Kidney epithelial cell (primary cell): ENCODE data around the gene INPP5A. TPM values are rescaled to one million over a fixed set of nuclear protein-coding genes. Genes with fewer than 3 reads are reported as not detected.
A peak's percentile ranks its signal among the peaks of the same experiment; 100 is the strongest.

Experiments
- DNase-seq: peaks from one replicate; pipeline ENCODE4 v3.0.0-alpha.2; 2010; ENCODE audit warnings: low read depth
- H3K27me3 ChIP-seq: 2 replicates; pipeline ENCODE4 v1.6.0; 2011; ENCODE audit warnings: low read length; ENCODE audit not compliant: control insufficient read depth, insufficient read depth
- H3K36me3 ChIP-seq: 2 replicates; pipeline ENCODE4 v1.5.1; 2011; ENCODE audit warnings: low read length; ENCODE audit not compliant: control insufficient read depth, insufficient read depth
- H3K4me3 ChIP-seq: 2 replicates; pipeline ENCODE4 v1.5.1; 2011; ENCODE audit warnings: low read depth, mild to moderate bottlenecking, control low read depth, low read length
- CTCF ChIP-seq: IDR thresholded peaks from 2 replicates; pipeline ENCODE4 v1.5.1; 2011; ENCODE audit warnings: mild to moderate bottlenecking, moderate library complexity, low read length, control low read depth, inconsistent platforms; ENCODE audit not compliant: insufficient read depth, poor library complexity, severe bottlenecking
- total RNA-seq: library from RNA; depleted of rRNA; stranded (reverse); fragments of >200 nt; gene quantifications from 2 replicates; pipeline ENCODE4 v1.2.3, GENCODE V29; 2015

The INPP5A gene
- total RNA-seq, 1 donor from 2014 or later, result 45.1 TPM

DNA sequence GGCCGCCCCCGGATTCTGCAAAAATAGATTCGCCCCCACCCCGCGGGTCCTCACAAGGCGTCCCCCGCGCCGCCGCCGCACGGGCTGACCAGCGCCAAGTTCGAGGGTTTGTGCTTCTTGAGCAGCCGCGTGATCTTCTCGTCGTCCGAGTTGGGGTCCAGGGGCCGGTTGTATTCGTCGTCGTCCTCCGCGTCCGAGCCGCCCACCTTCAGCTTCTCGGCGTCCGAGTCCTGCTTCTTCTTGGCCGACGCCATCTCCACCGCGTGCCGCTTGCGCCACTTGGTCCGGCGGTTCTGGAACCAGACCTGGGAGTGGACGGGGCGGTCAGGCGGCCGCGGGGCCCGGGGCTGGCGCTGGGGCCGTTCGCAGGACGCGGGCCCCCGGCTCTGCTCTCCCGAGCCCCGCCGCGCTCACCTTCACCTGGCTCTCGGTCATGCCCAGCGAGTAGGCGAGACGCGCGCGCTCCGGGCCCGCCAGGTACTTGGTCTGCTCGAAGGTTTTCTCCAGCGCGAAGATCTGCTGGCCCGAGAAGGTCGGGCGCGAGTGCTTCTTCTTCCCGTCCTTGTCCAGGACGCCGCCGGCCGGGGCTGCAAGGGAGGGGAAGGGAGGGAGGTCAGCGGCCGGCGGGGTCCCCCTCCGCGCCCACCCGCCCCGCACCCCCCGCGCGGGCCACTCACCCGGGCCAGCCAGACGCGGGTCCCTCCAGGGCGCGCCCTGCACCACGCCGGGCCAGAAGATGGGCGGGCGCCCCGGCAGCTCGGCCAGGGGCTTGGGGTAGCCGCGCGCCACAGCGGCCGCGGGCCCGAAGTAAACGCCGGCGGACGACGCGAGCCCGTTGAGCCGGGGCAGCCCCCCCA is 247.5 kb downstream of the INPP5A start:
- no peak for TF ChIP-seq CTCF
- peaks cover 63% of the 10 kb centered on the region for H3K27me3 ChIP-seq
- no peaks in the 10 kb centered on the region for H3K36me3 ChIP-seq
- no peak for DNase-seq
- H3K4me3 ChIP-seq, result peak overlapping the region; percentile 6

GRCh38 chr10:132785723-132786475 is 248.3 kb downstream of the INPP5A start, which contains the start of gene NKX6-2:
NKX6-2 (minus strand) TSS chr10:132786147; CDS start chr10:132785948, 199 bp downstream.
- H3K4me3 ChIP-seq, result no peak within 1 kb of the TSS
- H3K36me3 ChIP-seq, result no peaks in the 10 kb centered on the region

GRCh38 chr10:132786476-132786883 is 248.9 kb downstream of the INPP5A start:
- TF ChIP-seq CTCF, result no peak
- peaks cover 76% of the 10 kb centered on the region for H3K27me3 ChIP-seq

More at GRCh38 chr10:132785723-132786475, 248.3 kb downstream of the INPP5A start, which contains the start of gene NKX6-2:
- DNase-seq, result no peak
- H3K27me3 ChIP-seq, result peaks cover 71% of the 10 kb centered on the region
- TF ChIP-seq CTCF, result no peak

GRCh38 chr10:132786884-132787494 is 249.4 kb downstream of the INPP5A start:
- no peak for TF ChIP-seq CTCF
- no peak overlapping the region for H3K4me3 ChIP-seq
- H3K36me3 ChIP-seq, result no peaks in the 10 kb centered on the region
- DNase-seq, result no peak
- peaks cover 79% of the 10 kb centered on the region for H3K27me3 ChIP-seq

More at GRCh38 chr10:132786476-132786883, 248.9 kb downstream of the INPP5A start:
- Histone ChIP-seq H3K4me3 (no peak overlapping the region), H3K36me3 (no peaks in the 10 kb centered on the region)
- no peak for DNase-seq

- no peaks in the 10 kb centered on the region for H3K36me3 ChIP-seq
- H3K27me3 ChIP-seq, result peaks cover 80% of the 10 kb centered on the region
- peak overlapping the region; percentile 24 for H3K4me3 ChIP-seq
- DNase-seq, result no peak
- TF ChIP-seq CTCF, result no peak
Observed at GRCh38 chr10:132787495-132788179, 250.1 kb downstream of the INPP5A start.
